Measurements from ENCODE around the gene STK38L.

Gene STK38L

DNA sequence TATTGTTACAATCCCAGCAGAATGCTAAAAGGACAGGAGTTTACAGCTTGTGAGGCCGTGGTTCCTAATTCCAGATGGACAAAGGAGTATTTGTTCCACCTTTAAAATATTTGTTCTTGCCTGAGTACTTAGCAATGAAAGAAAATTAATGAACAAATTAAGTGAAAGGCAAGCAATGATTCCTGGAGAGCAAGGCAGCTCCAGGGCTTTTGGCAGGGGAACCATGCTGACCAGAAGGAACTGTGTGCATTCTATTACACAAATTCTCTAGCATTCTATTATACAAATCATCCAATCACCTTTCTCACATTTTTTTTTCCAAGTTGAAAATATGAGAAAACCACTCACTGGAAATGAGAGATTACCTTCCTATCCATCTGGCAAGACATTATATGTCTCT is 86.8 kb downstream of the STK38L start:
- DNase-seq, result no peak

DNA sequence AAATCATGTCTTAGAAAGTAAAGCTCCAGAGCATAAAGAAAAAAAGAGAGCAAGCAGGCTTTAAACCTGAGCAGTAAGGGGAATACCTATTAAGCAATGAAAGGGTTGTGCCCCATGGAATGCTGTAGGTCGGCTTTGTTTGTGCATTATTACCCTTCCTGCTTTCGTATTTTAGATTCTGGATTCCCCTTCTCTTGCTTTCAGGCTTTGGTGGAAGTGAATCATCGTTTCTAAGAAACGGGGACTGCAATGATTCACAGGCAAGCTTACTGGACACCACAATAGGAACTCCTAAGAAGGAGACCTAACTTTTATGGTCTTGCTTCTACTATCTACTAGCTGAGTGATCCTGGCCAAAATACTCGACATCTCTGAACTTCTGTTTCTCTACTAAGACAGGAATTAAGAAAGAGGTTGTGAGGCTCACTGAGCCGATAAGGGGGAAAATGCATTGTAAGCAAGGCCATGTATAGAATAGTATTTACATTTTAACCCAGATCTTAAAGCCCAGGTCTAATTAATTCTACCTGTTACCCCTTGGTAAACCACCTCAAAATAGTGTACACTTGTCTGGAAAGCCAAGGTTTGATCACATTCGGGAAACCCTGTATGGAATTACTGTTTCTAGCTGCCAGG is 87.3 kb downstream of the STK38L start:
- DNase-seq, result peak; percentile 21

DNA sequence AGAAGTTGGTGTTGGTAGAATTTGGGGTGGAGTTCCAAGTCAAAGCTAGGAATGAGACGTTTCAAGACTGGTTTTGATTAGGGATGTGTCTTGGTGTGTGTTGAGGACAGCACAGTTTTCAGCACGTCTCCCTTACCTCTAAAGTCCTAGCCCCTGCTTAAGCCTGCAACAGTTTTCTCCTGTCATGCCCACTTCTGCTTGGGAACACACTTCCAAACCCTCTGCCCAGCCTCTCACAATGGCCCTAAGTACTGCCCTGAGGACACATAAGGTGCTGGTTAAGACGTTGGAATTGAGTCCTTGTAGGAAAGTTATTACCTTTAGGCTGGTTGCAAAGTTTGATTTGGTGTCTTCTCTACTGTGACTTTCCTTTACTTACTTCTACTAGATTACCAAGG is 87.8 kb downstream of the STK38L start:
- no peak for DNase-seq

DNA sequence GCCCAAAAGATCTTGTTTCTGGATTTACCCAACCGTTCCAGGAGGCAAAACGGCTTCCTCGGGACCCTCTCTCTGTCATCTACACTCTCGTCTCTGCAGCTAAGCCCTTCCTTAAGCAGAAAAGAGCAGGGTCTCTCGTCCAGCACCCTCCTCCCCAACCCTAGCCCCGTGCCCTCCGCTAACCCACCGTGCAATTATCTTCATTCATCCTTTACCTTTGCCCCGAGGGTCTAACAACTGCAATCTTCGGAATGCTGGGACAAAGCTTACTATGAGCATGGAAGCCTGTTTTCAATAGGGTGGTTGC is 88.3 kb downstream of the STK38L start:
- no peak for DNase-seq

GRCh38 chr12:27332714-27333402 is 88.8 kb downstream of the STK38L start, which contains the start of gene BMAL2:
BMAL2 (plus strand) TSS chr12:27332836; CDS start chr12:27333073, 237 bp downstream.
- DNase-seq, result peak; percentile 75

DNA sequence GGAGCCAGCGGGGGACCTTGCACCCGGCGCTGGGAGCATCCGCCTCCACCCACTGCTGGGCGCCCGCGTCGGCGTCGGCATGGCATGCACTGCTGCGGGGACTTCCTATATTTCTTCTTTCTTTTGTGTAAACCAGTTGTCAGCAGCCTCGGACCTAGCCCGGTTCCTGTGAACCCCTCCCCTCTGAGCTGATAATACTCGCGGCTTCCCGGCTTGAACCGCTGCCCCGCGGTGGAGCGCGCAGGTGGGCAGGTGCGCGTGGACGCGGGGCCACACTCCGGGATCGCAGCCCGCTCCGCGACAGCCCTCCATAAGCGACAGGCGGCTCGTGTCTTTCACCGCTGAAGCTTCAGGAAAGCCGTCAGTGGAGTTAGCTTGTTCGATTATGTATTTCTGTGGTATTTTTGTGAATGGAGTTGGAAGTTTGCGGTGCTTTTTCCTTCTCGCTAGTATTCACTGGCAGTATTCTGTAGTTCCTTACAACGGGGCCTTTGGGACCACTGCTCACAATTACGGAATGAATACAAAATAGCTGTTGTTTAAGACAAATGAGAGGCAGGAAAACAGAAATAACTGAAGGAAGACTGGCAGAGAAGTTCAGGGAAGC is 89.4 kb downstream of the STK38L start:
- peak; percentile 66 for DNase-seq

DNA sequence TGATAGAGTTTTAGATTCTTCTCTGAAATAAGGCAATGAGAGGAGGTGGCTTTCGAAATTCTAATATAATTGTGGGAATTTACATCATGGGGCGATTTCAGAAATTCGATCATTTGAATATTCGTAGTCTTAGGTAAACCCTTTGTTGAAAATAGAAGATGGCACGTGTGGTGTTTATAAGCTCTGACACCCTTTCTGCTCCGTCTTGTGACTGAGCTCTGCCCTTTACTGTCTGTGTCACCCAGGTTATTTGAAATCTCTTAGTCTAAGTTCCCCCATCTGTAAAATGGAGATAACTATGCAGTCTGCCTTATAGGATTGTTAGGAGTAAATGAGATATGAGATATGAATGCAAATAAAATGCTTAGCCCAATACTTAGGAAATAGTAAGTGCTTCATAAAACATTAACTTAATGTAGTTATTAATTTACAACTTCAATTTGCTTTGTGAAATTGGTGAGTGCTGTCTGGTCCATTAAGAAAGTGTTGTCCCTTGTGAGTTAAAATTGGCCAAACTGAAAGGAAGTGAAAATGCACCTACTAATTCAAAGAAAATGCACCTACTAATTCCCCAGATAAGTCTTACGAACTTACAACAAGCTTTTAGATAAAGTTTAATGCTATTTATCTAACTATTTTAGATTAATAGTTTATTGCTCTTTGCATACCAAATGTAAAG is 90.1 kb downstream of the STK38L start:
- DNase-seq, result no peak

- DNase-seq, result no peak
These were observed 90.6 kb downstream of the STK38L start for GRCh38 chr12:27334721-27335082.

GRCh38 chr12:27335364-27336281 is 91.5 kb downstream of the STK38L start:
- DNase-seq, result no peak

DNA sequence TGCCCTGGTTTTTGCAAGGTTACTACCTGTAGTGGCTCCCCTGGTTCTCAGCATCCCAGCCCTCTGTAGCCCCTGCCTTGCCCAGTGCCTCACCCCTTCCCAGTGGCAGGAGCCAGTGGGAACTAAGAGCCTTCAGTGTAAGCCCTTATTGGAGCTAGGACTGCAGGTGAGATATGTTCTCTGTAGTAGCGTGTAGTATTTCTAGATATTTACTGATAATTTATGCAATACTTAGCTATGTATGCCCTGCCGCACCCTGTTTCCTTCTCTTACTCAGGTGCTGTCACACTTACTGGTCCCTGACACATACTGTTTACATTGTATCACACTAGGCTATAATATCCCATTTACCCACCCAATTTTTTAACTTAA is 92.2 kb downstream of the STK38L start:
- no peak for DNase-seq

- DNase-seq, result peak; percentile 42
These were observed 93.3 kb downstream of the STK38L start for GRCh38 chr12:27337376-27337775.

DNA sequence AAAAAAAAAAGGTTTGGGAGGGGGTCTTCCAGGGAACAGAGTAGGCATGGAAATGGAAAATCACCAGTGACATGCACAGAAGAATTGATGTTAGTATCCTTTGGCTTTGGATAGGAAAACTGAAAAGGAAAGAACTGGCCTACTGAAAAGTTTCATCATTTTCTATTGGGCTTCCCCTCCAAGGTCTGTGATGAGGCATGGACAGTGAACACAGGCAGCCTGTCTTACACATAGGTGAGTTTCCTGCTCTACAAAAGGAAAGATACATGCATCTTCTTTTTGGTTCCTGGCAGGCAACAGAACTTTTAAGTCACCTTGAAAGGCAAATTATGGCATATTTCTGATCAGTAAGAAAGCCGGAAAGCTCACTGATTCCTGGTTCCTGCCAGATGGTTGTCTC is 94.4 kb downstream of the STK38L start:
- no peak for DNase-seq

- no peak for DNase-seq
These were observed 96.9 kb downstream of the STK38L start for GRCh38 chr12:27340971-27341370.

- DNase-seq, result no peak
These were observed 98.5 kb downstream of the STK38L start for GRCh38 chr12:27342536-27342935.

GRCh38 chr12:27343255-27344000 is 99.3 kb downstream of the STK38L start:
- DNase-seq, result no peak

GRCh38 chr12:27344246-27344645 is 100.2 kb downstream of the STK38L start:
- DNase-seq, result no peak

DNA sequence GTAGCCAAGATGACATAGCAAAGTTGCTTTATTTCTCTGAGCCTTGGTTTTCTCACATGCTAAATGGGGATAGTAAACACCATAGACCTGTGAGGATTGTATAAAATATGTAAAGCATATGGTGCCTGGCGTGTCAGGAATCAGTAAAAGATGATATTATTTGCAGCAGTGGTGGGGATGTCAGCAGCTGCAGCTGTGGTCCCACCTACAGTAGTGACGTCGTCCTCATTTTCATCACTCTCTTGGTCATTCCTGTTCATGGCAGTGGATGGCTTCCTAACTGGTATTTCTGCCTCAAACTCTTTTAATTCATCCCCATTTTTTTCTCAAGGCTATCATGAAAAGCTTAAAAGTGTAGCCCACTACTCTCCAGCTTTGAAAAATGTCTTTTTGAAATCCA is 100.7 kb downstream of the STK38L start:
- no peak for DNase-seq

DNA sequence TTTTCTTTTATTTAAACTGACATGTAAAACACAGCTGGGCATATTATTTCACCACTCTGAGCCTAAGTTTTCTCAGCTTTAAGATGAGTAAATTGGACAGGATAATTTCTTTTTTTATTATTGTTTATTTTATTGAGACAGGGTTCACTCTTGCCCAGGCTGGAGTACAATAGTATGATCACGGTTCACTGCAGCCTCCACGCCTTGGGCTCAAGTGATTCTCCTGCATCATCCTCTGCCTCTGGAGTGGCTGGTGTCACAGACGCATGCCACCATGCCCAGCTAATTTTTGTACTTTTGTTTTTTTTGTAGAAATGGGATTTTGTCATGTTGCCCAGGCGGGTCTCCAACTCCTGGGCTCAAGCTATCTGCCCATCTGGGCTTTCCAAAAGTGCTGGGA is 101.3 kb downstream of the STK38L start:
- DNase-seq, result no peak

DNA sequence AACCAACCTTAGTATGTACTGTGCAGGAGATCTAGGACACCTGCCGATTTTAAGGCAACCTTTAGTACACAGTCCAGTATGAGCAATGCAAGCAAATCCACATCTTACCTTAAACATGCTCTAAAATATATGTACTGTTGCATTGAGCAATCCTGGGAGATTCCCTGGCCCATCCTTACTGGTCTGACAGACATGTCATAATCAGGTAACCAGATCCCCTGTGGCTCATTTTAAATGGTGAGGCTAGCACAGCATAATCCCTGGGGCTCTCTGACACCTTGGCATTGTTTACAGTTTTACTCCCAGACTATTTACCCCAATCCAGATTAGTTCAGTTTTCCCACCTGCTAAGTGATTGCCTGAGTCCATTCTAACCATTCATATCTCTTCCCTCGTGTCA is 103.7 kb downstream of the STK38L start:
- no peak for DNase-seq

- no peak for DNase-seq
These were observed 107.4 kb downstream of the STK38L start for GRCh38 chr12:27351476-27351875.

DNA sequence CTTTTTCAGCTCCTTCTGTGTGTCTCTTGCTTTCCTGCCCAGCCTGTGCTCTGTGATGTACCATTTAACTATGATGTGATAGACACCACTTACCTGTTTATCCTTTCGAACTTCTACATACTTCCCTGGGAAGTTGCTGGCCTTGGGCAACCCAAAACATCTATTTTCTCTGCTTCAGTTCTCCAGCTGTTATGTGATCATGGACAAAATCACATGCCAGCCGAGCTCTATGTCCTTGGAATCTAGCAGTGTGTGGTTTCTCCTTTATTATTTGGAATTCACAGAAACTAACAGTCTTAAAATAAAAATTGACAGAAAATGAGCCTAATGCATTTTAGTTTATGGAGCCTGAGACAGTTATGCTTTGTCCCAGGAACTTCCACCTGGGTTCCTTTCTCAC is 111.4 kb downstream of the STK38L start:
- DNase-seq, result no peak

DNA sequence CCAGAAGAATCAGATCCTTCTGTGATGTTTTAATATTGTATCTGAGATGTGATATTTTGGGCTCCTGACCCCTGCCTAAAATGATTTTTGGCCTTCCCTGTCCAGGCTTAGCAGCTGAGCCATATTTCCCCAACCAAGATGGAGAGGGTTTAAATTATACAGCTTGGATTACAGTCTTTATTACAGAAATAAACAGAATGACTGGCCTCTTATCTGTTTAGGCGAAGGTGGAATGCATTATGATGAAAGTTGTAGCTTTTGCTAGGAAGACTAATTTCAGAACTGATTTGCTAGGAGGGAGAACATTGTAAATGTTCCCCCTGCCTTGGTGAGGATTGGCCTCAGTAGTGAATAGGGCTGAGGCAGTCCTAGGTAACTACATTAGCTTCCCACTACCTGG is 111.9 kb downstream of the STK38L start:
- DNase-seq, result no peak
